ENCODE data around the gene SLC27A1.
"Not testable (repeated sequence)": the region's sequence is repeated elsewhere in the genome, so short reads cannot be mapped to it uniquely, and the experiment has no call there.

SLC27A1 gene

GRCh38 chr19:17487284-17488121 lies 17.2 kb downstream of the SLC27A1 start:
- DNase-seq: no peak

GRCh38 chr19:17488593-17489391 lies 18.5 kb downstream of the SLC27A1 start:
- no peak for DNase-seq

DNA sequence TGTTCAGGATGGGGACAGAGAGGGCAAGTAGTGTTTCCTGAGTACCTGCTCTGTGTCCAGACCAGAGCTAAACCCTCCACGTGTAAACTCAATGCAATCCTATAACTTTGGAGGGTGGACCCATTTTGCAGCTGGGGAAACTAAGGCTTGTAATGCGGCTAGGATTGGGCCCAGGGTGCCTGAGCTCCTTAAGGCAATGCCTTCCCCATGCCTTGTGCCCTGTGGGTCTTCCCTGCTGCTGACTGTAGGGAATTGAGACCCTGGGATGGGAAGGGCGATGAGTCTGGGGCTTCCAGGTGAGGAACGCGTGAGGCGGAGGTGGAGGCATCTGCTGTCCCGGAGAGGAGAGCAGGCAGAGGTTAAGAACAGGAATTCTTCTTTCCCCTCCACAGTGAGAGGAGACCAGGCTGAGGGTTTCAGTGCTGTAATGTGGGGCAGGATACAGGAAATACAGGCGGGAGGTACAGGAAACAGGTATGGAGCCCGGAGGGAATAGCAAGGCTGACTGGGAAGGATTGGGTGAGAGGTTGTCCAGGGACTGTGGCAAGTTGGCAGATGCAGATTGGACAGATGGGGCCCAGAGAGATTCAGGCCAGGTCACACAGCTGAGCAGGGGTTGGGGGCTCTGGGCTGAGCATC lies 19.2 kb downstream of the SLC27A1 start:
- no peak for DNase-seq

DNA sequence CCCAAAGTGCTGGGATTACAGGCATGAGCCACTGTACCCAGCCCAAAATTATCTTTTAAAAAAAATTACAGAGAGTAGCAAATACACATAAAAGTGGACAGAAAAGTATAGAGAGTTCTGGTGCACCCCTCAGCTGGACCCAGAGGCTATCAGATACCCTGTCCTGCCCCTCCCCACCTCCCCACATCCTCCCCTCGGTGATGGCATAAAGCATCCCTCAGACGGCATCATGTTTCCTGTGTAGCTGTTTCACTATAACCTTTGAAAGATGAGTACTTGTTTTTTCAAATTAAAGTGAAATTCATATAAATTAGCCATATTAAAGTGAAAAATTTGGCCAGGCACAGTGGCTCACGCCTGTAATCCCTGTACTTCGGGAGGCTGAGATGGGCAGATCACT lies 20.1 kb downstream of the SLC27A1 start:
- DNase-seq: no peak

- DNase-seq: no peak
These were observed 21.0 kb downstream of the SLC27A1 start for GRCh38 chr19:17491287-17491686.

- no peak for DNase-seq
These were observed 25.4 kb downstream of the SLC27A1 start for GRCh38 chr19:17495639-17496296.

- DNase-seq: peak; percentile 58
These were observed 26.1 kb downstream of the SLC27A1 start for GRCh38 chr19:17496337-17496997.

DNA sequence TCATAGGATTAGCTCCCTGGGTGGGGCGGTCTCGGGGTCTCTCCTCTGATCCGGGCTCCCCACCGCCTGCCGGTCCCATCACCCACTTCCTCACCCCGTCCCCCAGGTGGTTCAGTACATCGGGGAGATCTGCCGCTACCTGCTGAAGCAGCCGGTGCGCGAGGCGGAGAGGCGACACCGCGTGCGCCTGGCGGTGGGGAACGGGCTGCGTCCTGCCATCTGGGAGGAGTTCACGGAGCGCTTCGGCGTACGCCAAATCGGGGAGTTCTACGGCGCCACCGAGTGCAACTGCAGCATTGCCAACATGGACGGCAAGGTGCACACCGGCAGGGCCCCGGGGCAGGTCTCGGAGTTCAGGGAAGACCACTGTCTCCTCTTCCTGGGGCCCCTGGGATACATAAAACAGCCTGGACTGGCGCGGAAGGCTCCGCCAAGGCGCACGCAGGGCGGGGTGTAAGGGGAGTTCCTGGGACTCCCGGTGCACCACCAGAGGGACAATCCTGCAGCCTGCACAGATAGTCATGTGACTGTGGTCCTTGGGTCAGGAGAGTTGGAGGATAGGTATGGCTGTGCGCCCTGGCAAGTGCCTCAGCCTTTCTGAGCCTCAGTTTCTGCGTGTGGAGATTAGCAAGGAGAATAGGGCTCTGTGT lies 26.9 kb downstream of the SLC27A1 start:
- no peak for DNase-seq

- not testable (repeated sequence) for DNase-seq
These were observed 28.7 kb downstream of the SLC27A1 start for GRCh38 chr19:17499025-17499424.

DNA sequence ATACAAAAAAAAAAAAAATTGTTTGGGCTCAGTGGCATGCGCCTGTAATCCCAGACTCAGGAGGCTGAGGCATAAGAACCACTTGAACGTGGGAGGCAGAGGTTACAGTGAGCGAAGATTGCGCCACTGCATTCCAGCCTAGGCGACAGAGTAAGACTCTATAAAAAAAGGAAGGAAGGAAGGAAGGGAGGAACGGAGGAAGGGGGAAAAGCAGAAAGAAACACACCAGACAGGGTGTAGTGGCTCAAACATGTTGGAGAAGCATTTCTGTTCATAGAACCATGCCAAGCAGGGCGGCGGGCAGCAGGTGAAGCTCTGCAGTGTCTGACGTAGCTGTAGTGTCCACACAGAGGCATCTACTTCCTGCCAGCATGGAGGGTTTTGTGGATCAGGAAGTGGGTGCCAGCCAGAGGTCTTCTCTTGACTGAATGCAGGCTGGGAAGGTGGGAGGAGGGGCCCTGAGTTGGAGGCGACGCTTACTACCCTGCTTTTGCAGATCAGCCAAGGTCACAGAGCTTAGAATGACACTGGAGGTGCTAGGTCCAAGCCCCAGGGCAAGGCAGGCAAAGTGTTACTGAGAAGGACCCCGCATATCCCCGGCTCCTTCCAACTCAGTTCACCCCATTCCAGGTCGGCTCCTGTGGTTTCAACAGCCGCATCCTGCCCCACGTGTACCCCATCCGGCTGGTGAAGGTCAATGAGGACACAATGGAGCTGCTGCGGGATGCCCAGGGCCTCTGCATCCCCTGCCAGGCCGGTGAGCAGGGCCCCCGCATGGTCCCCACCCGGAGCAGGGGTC lies 29.5 kb downstream of the SLC27A1 start:
- no peak for DNase-seq

DNA sequence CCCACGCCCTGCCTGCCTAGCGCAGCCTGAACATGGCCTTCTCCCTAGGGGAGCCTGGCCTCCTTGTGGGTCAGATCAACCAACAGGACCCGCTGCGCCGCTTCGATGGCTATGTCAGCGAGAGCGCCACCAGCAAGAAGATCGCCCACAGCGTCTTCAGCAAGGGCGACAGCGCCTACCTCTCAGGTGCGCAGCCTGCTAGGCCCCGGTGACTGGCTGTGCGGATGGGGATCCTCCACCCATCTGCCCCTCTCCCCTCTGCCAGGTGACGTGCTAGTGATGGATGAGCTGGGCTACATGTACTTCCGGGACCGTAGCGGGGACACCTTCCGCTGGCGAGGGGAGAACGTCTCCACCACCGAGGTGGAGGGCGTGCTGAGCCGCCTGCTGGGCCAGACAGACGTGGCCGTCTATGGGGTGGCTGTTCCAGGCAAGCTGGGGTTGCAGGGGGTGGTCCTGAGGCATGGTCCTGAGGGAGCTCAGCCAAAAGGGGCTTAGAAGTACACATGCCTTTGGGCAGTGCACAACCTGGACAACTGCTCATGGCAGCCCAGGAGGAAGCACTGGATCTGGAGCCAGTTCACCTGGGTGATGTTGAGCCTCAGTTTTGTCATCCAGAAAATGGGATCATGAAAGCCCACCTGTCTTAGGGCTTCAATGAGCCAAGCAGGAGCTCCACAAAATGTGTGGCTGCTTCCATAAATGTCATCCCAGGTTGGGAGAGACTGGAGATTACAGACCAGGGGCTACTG lies 30.3 kb downstream of the SLC27A1 start:
- no peak for DNase-seq

GRCh38 chr19:17503240-17503639 lies 32.9 kb downstream of the SLC27A1 start:
- DNase-seq: no peak

GRCh38 chr19:17504030-17504429 lies 33.7 kb downstream of the SLC27A1 start:
- no peak for DNase-seq

DNA sequence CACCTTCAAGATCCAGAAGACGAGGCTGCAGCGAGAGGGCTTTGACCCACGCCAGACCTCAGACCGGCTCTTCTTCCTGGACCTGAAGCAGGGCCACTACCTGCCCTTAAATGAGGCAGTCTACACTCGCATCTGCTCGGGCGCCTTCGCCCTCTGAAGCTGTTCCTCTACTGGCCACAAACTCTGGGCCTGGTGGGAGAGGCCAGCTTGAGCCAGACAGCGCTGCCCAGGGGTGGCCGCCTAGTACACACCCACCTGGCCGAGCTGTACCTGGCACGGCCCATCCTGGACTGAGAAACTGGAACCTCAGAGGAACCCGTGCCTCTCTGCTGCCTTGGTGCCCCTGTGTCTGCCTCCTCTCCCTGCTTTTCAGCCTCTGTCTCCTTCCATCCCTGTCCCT lies 34.1 kb downstream of the SLC27A1 start:
- no peak for DNase-seq

DNA sequence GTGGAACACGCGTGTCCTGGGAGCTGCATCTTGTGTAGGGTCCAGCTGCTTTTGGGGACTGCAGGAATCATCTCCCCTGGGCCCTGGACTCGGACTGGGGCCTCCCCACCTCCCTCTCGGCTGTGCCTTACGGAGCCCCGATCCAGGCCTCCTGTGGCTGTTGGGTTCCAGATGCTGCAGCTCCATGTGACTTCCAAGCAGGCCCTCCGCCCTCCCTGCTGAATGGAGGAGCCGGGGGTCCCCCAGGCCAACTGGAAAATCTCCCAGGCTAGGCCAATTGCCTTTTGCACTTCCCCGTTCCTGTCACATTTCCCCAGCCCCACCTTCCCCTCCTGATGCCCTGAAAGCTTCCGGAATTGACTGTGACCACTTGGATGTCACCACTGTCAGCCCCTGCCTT lies 34.9 kb downstream of the SLC27A1 start:
- no peak for DNase-seq

- DNase-seq: no peak
These were observed 36.4 kb downstream of the SLC27A1 start for GRCh38 chr19:17506745-17507144.

DNA sequence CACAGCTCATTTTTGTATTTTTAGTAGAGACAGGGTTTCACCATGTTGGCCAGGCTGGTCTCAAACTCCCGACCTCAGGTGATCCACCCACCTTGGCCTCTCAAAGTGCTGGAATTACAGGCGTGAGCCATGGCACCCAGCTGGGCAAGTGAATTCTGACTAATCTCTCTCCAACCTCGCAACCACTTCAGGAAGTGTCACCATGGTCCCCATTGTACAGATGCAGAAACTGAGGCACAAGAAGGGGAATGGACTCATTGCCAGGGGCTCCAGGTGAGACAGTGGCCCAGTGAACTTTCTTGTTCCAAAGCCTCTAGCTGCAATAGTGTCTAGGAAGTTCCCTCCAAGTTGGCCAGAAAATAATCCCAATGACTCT lies 38.2 kb downstream of the SLC27A1 start:
- not testable (repeated sequence) for DNase-seq

DNA sequence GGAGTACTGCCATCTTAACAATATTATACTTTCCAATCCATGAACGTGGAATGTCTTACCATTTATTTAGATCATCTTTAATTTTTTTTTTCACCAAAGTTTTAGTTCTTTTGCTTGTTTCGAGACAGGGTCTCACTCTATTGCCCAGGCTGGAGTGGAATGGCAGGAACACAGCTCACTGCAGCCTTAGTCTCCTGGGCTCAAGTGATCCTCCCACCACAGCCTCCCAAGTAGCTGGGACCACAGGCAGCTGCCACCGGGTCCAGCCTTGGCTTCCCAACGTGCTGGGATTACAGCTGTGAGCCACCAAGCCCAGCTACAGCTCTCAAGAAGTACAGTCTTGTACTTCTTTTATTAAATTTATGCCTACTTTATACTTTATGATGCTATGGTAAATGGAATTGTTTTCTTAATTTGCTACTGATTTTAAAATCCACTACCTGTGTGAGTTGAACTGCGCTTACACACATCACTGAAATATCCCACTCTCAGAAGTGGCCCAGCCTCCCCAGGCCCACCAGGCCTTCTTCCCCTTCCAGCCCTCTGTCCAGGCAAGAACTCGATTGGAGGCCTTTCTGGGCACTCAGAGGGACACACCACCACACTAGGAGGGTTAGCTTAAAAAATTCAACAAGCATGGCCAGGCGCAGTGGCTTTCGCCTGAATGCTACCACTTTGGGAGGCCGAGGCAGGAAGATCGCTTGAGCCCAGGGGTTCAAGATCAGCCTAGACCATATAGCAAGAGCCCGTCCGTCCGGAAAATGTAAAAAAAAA lies 40.1 kb downstream of the SLC27A1 start:
- DNase-seq: no peak
